GM12878 (cell line): ENCODE results near the gene TBCD. TPM values are rescaled to one million over a fixed set of nuclear protein-coding genes. Genes with fewer than 3 reads are reported as not detected.

Source experiments
- ATAC-seq: fragments of 200-7000 bp; cut with Tn5 transposase; 3 replicates; pipeline ENCODE4 v1.9.1; 2020; ENCODE audit warnings: mild to moderate bottlenecking, moderate library complexity
- BruUV-seq: library from RNA; stranded (reverse); fragments of 400-500 nt; replicated peaks from 2 replicates; lab custom pipeline; 2021; lab: Mats Ljungman, UMichigan
- CTCF ChIA-PET: fragments of 300-600 bp; sonication (Branson Sonifier 250); formaldehyde crosslinking; extraction: SDS; loops from one replicate; lab custom pipeline; 2021; ENCODE audit warnings: inconsistent platforms; lab: Yijun Ruan, JAX
- POLR2A ChIA-PET: fragments of 350-600 bp; formaldehyde crosslinking; extraction: SDS; loops from one replicate; lab custom pipeline; 2021; ENCODE audit warnings: inconsistent platforms; lab: Charles Lee
- RAD21 ChIA-PET: fragments of 300-600 bp; sonication (Branson Sonifier 250); formaldehyde crosslinking; loops from one replicate; lab custom pipeline; 2023; ENCODE audit warnings: antibody characterized with exemption; ENCODE audit not compliant: unreplicated experiment; lab: Charles Lee
- SMC1A ChIA-PET: fragments of 300-600 bp; sonication (Branson Sonifier 250); formaldehyde crosslinking; loops from one replicate; lab custom pipeline; 2023; ENCODE audit not compliant: unreplicated experiment, uncharacterized antibody; lab: Charles Lee
- DNase-seq: peaks from one replicate; pipeline ENCODE4 v3.0.0-alpha.2; 2011; ENCODE audit warnings: low read depth, low spot score
- FAIRE-seq: peaks from 3 replicates; lab custom pipeline; 2011; peaks lifted over from hg19 to GRCh38; lab: Jason Lieb, UNC
- H2AFZ ChIP-seq: 2 replicates; pipeline ENCODE4 v1.6.0; 2011; ENCODE audit warnings: low read depth, low read length, control low read depth; ENCODE audit not compliant: control insufficient read depth
- H3K27ac ChIP-seq: 2 replicates; pipeline ENCODE4 v1.5.1; 2011; ENCODE audit warnings: control low read depth; ENCODE audit not compliant: control insufficient read depth, insufficient read depth
- H3K27me3 ChIP-seq, 2 experiments: replicated peaks in 1 of 2; 2 replicates each; pipeline versions ENCODE4 v1.6.0 to v1.6.1; 2011; ENCODE audit warnings: low read length in 1 of 2; ENCODE audit not compliant: control insufficient read depth in 2 of 2, insufficient read depth in 2 of 2
- H3K36me3 ChIP-seq, 2 experiments: 2 replicates each; pipeline ENCODE4 v1.5.1; 2011; ENCODE audit warnings: low read length in 1 of 2; ENCODE audit not compliant: control insufficient read depth in 2 of 2, insufficient read depth in 2 of 2
- H3K4me1 ChIP-seq: 2 replicates; pipeline ENCODE4 v1.6.1; 2011; ENCODE audit warnings: mild to moderate bottlenecking, low read length, moderate library complexity, mixed read lengths; ENCODE audit not compliant: control insufficient read depth, insufficient read depth
- H3K4me2 ChIP-seq: 2 replicates; pipeline ENCODE4 v1.6.0; 2011; ENCODE audit warnings: control low read depth; ENCODE audit not compliant: control insufficient read depth, insufficient read depth
- H3K4me3 ChIP-seq: fragments of 200-600 bp; sonication (generic); 2 replicates; pipeline ENCODE4 v1.5.1; 2016
- H3K79me2 ChIP-seq: 2 replicates; pipeline ENCODE4 v1.6.0; 2011; ENCODE audit warnings: low read length; ENCODE audit not compliant: control insufficient read depth, insufficient read depth
- H3K9ac ChIP-seq: 2 replicates; pipeline ENCODE4 v1.8.0; 2011; ENCODE audit warnings: low read length, control low read depth, mixed read lengths; ENCODE audit not compliant: control insufficient read depth, insufficient read depth
- H3K9me3 ChIP-seq: replicated peaks from 3 replicates; pipeline ENCODE4 v1.5.1; 2011; ENCODE audit warnings: mild to moderate bottlenecking, low read length; ENCODE audit not compliant: control insufficient read depth, insufficient read depth
- H4K20me1 ChIP-seq: 2 replicates; pipeline ENCODE4 v1.6.0; 2011; ENCODE audit not compliant: control insufficient read depth, insufficient read depth
- ATF2 ChIP-seq: IDR thresholded peaks from 2 replicates; pipeline ENCODE4 v1.6.1; 2012; ENCODE audit warnings: low read length, inconsistent platforms
- BCL3 ChIP-seq: IDR thresholded peaks from 2 replicates; pipeline ENCODE4 v1.6.1; 2011; ENCODE audit warnings: borderline replicate concordance, low read depth, mild to moderate bottlenecking, moderate library complexity, low read length; ENCODE audit not compliant: insufficient read depth, poor library complexity, severe bottlenecking
- BHLHE40 ChIP-seq, 2 experiments: fragments of 450-650 bp in 1 of 2; IDR thresholded peaks; 2 replicates each; pipeline ENCODE4 v1.6.1; 2011 to 2017; ENCODE audit warnings: low read depth in 2 of 2, borderline replicate concordance in 1 of 2, improper control_type of control experiment in 1 of 2, low read length in 1 of 2, mild to moderate bottlenecking in 1 of 2
- IRF5 ChIP-seq: fragments of 450-650 bp; IDR thresholded peaks from 2 replicates; pipeline ENCODE4 v1.6.1; 2017; ENCODE audit warnings: borderline replicate concordance
- LARP7 ChIP-seq: fragments of 450-650 bp; IDR thresholded peaks from 2 replicates; pipeline ENCODE4 v1.6.1; 2017; ENCODE audit warnings: mild to moderate bottlenecking
- WGBS: methylation state at CpG from one replicate; pipeline ENCODE4 v1.1.6; 2016; ENCODE audit warnings: low lambda C conversion rate; ENCODE audit not compliant: insufficient replicate concordance, insufficient coverage; ENCODE audit errors: missing lambda C conversion rate; 5-methylcytosine and 5-hydroxymethylcytosine counted together
- in situ Hi-C: fragments of 300-500 bp; cut with MboI; formaldehyde crosslinking; loops from 9 replicates; pipeline ENCODE4 v1.14.3; 2018; ENCODE audit warnings: mixed read lengths
- intact Hi-C: fragments of 100-400 bp; cut with micrococcal nuclease; formaldehyde crosslinking; loops from one replicate; pipeline ENCODE4 v1.14.2; 2022; ENCODE audit not compliant: unreplicated experiment
- polyA plus RNA-seq, 11 experiments: library from polyadenylated mRNA; depleted of rRNA in 4 of 11; unstranded in 6 of 11; stranded (reverse) in 5 of 11; fragments of >200 nt; fragmentation: Nextera tagmentation in 4 of 11; fragmentation: Illumina TruSeq in 1 of 11; extraction: Ambion mirVana in 4 of 11; extraction: Trizol in 1 of 11; gene quantifications; 1 replicate in 1 of 11; 2 replicates in 10 of 11; pipeline versions ENCODE4 v1.2.1 to v1.2.3, GENCODE V29; 2011 to 2016; ENCODE audit warnings: inconsistent platforms in 2 of 11, missing spikeins in 2 of 11, low read depth in 1 of 11
- total RNA-seq, 4 experiments: library from RNA; depleted of rRNA in 3 of 4; stranded (reverse); fragments of >200 nt in 3 of 4; fragmentation: Illumina TruSeq in 1 of 4; extraction: Trizol in 1 of 4; gene quantifications; 2 replicates each; pipeline versions ENCODE4 v1.2.1 to v1.2.3, GENCODE V29; 2013 to 2021
- TF ChIP-seq, protein P1 (sequence below): fragments of 450-650 bp; IDR thresholded peaks from 2 replicates; pipeline ENCODE4 v1.6.1; 2014; ENCODE audit warnings: mild to moderate bottlenecking

The TBCD gene
- total and polyA plus RNA-seq, 10 of the 15 experiments (the other 5 are each of a cell fraction or from before 2014, with no cell fraction given): 10.3 to 114 (median 52.4) TPM

DNA sequence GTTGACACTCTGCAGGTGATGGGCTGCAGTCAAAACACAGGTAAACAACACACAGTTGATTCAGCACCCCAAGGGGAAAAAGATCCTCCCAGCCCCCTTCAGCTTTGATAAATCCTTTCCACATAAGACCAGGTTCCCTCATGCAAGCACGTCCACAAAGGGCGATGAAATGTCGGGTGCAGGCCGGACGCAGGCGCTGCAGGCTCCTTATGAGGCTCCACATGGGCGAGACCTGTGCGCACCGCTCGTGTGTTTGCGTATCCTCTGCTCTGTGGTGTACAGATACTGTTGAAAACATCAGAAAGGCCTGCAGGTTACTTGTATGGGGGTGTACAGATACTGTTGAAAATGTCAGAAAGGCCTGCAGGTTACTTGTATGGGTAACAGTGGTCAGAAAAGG lies 102.4 kb downstream of the TBCD start (continued):
- TF ChIP-seq, protein P1, sequence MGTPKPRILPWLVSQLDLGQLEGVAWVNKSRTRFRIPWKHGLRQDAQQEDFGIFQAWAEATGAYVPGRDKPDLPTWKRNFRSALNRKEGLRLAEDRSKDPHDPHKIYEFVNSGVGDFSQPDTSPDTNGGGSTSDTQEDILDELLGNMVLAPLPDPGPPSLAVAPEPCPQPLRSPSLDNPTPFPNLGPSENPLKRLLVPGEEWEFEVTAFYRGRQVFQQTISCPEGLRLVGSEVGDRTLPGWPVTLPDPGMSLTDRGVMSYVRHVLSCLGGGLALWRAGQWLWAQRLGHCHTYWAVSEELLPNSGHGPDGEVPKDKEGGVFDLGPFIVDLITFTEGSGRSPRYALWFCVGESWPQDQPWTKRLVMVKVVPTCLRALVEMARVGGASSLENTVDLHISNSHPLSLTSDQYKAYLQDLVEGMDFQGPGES: no peak
- TF ChIP-seq BHLHE40 (IDR thresholded peaks at IDR 0.05; ENCODE audit: borderline replicate concordance in 1 of 2, low read depth in 2 of 2, low read length in 1 of 2) (no peak), ATF2 (no peak), LARP7 (no peak)

DNA sequence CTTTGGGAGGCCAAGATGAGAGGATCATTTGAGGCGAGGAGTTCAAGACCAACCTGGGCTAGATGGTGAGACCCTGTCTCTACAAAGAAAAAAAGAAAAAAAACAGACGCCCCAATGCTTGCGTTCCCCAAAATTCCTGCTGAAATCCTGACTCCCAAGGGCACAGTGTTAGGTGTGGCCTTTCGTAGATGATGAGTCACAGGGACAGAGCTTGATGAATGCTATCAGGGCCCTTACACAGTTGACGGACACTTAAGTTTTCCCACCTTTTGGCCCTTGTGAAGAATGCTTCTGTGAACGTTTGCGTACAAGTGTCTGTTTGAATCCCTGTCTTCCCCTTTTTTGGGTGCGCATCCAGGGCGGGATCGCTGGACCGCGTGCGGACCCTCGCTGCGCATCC lies 104.5 kb downstream of the TBCD start:
- H3K9ac ChIP-seq: no peak overlapping the region
- in situ Hi-C loops: no loop called here
- no peaks in the 10 kb centered on the region; a peak in 2 of 4 replicates for H3K36me3 ChIP-seq
- H2AFZ ChIP-seq: no peak overlapping the region
- H3K79me2 ChIP-seq: peaks cover 19% of the 10 kb centered on the region
- no peak overlapping the region for H3K4me3 ChIP-seq
- no TSS peak for BruUV-seq
- H4K20me1 ChIP-seq: no peaks in the 10 kb centered on the region
- ChIA-PET POLR2A (no interaction called here), CTCF (no interaction called here), RAD21 (no interaction called here), SMC1A (no interaction called here)
- H3K27ac ChIP-seq: no peak overlapping the region
- no peaks in the 10 kb centered on the region for H3K9me3 ChIP-seq
- DNase-seq (no peak), FAIRE-seq (no peak), ATAC-seq (no peak)
- H3K4me1 ChIP-seq: peaks cover 25% of the 10 kb centered on the region
- H3K27me3 ChIP-seq: no peaks in the 10 kb centered on the region
- no peak overlapping the region for H3K4me2 ChIP-seq
- 90% methylated on average over 15 of the region's 15 CpGs for WGBS
- intact Hi-C loops: no loop called here
- peak; percentile 29 for TF ChIP-seq BCL3
- TF ChIP-seq IRF5: no peak
